ENCODE data around the gene FOXF1. TPM values are rescaled to one million over a fixed set of nuclear protein-coding genes. Genes with fewer than 3 reads are reported as not detected.

Gene FOXF1
- total and polyA plus RNA-seq, 2 of the 13 experiments (the other 11 are each of a cell fraction or from before 2014, with no cell fraction given) = not detected

GRCh38 chr16:86528061-86528929 lies 18.0 kb downstream of the FOXF1 start:
- no TSS peak for BruUV-seq (replicated peaks)

GRCh38 chr16:86529160-86529559 lies 18.8 kb downstream of the FOXF1 start:
- 96% methylated on average over 8 of the region's 8 CpGs for WGBS (ENCODE audit: low lambda C conversion rate)
- CTCF ChIA-PET (ENCODE audit: low intra/inter-chr PET ratio, low total read pairs) = no interaction called here
- Histone ChIP-seq H3K27ac (ENCODE audit: extremely low read length, insufficient read depth, low read length) (no peak overlapping the region), H3K4me1 (ENCODE audit: insufficient read depth, low read length) (no peaks in the 10 kb centered on the region), H4K20me1 (ENCODE audit: insufficient read depth, low read length) (no peaks in the 10 kb centered on the region), H3K4me2 (ENCODE audit: low read depth, low read length) (no peak overlapping the region), H2AFZ (ENCODE audit: low read length) (no peak overlapping the region), H3K9me3 (ENCODE audit: low read length) (no peaks in the 10 kb centered on the region), H3K27me3 (ENCODE audit: control insufficient read depth in 1 of 2, insufficient read depth in 2 of 2, low read length in 2 of 2) (peaks cover 0 to 2% of the 10 kb centered on the region in 2 experiments; a peak in 2 of 5 replicates), H3K79me2 (ENCODE audit: insufficient read depth, low read length) (no peaks in the 10 kb centered on the region), H3K9ac (ENCODE audit: insufficient read depth, low read depth, low read length) (no peak overlapping the region), H3K36me3 (replicated peaks in 1 of 2; ENCODE audit: control insufficient read depth in 1 of 2, insufficient read depth in 2 of 2, low read length in 2 of 2) (no peaks in the 10 kb centered on the region), H3K4me3 (replicated peaks in 1 of 3; ENCODE audit: insufficient read depth in 1 of 3, low read depth in 2 of 3, low read length in 3 of 3) (no peak overlapping the region)
- POLR2A ChIA-PET = no interaction called here
- in situ Hi-C loops (cut with HindIII; ENCODE audit: extremely low pct_ligation_motif_present, low pct_unique_long_range_greater_than_20kb) (no loop called here), intact Hi-C loops (cut with micrococcal nuclease; ENCODE audit: unreplicated experiment) (no loop called here)
- no TSS peak for BruUV-seq (replicated peaks)
- DNase-seq (ENCODE audit: low spot score) = no peak
- no peak for FAIRE-seq
- ATAC-seq = no peak
- TF ChIP-seq NCOR1 (IDR thresholded peaks at IDR 0.05; ENCODE audit: borderline replicate concordance, low read length) (no peak), ZSCAN20 (CRISPR knock-in tag; IDR thresholded peaks at IDR 0.05; ENCODE audit: borderline replicate concordance) (no peak), MYNN (CRISPR knock-in tag; IDR thresholded peaks at IDR 0.05; ENCODE audit: low read depth) (no peak), ZBTB33 (CRISPR knock-in tag; IDR thresholded peaks at IDR 0.05) (no peak), CBX5 (CRISPR knock-in tag; IDR thresholded peaks at IDR 0.05; ENCODE audit: borderline replicate concordance) (no peak)

More at GRCh38 chr16:86528061-86528929, 18.0 kb downstream of the FOXF1 start:
- ATAC-seq (peak; percentile 21; the same call in 2 of the 3 replicates), DNase-seq (ENCODE audit: low spot score) (no peak), FAIRE-seq (no peak)
- ChIA-PET CTCF (ENCODE audit: low intra/inter-chr PET ratio, low total read pairs) (no interaction called here), POLR2A (no interaction called here)
- Histone ChIP-seq H2AFZ (ENCODE audit: low read length) (no peak overlapping the region), H3K9me3 (ENCODE audit: low read length) (no peaks in the 10 kb centered on the region), H3K4me2 (ENCODE audit: low read depth, low read length) (no peak overlapping the region), H3K36me3 (replicated peaks in 1 of 2; ENCODE audit: control insufficient read depth in 1 of 2, insufficient read depth in 2 of 2, low read length in 2 of 2) (no peaks in the 10 kb centered on the region), H3K79me2 (ENCODE audit: insufficient read depth, low read length) (no peaks in the 10 kb centered on the region), H3K4me3 (replicated peaks in 1 of 3; ENCODE audit: insufficient read depth in 1 of 3, low read depth in 2 of 3, low read length in 3 of 3) (no peak overlapping the region), H3K27ac (ENCODE audit: extremely low read length, insufficient read depth, low read length) (no peak overlapping the region), H4K20me1 (ENCODE audit: insufficient read depth, low read length) (no peaks in the 10 kb centered on the region), H3K27me3 (ENCODE audit: control insufficient read depth in 1 of 2, insufficient read depth in 2 of 2, low read length in 2 of 2) (peaks cover 0 to 9% of the 10 kb centered on the region in 2 experiments; a peak in 3 of 5 replicates), H3K9ac (ENCODE audit: insufficient read depth, low read depth, low read length) (no peak overlapping the region), H3K4me1 (ENCODE audit: insufficient read depth, low read length) (no peaks in the 10 kb centered on the region)
- intact Hi-C loops (cut with micrococcal nuclease; ENCODE audit: unreplicated experiment) (no loop called here), in situ Hi-C loops (cut with HindIII; ENCODE audit: extremely low pct_ligation_motif_present, low pct_unique_long_range_greater_than_20kb) (no loop called here)
- TF ChIP-seq MNT (IDR thresholded peaks at IDR 0.05) = no peak
- peak; percentile 80 for TF ChIP-seq AGO2 (optimal IDR thresholded peaks at IDR 0.05; ENCODE audit: low read depth, low read length)
- WGBS (ENCODE audit: low lambda C conversion rate) = 83% methylated on average over 30 of the region's 38 CpGs

Data from HepG2 (cell line).